Raji (cell line): ENCODE data around the gene TSC2.
A peak's percentile ranks its signal among the peaks of the same experiment; 100 is the strongest.

Source experiments
- POLR2A ChIP-seq: IDR thresholded peaks from 2 replicates; pipeline ENCODE4 v1.6.1; 2011; ENCODE audit warnings: low read depth, low read length, control low read depth; ENCODE audit not compliant: insufficient read depth

TSC2 gene

DNA sequence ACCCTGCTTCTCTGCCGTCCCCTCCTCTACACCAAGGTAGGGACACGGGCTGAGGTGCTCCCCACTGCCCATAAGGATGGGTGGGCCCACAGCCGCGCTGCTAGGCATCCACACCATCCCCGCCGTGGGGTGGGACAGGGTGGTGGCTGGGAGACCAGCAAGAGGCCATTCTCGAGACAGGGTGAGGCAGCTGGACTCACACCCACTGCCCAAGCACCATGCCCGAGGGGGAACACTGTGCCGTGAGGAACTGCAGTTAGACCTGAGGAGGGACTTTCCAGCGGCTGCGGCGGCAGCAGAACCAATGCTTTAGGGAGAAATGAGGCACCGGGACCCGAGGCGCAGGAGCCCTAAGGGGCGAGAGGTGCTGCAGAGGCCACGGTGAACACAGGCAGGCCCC is 74.6 kb downstream of the TSC2 start:
- no peak for TF ChIP-seq POLR2A

DNA sequence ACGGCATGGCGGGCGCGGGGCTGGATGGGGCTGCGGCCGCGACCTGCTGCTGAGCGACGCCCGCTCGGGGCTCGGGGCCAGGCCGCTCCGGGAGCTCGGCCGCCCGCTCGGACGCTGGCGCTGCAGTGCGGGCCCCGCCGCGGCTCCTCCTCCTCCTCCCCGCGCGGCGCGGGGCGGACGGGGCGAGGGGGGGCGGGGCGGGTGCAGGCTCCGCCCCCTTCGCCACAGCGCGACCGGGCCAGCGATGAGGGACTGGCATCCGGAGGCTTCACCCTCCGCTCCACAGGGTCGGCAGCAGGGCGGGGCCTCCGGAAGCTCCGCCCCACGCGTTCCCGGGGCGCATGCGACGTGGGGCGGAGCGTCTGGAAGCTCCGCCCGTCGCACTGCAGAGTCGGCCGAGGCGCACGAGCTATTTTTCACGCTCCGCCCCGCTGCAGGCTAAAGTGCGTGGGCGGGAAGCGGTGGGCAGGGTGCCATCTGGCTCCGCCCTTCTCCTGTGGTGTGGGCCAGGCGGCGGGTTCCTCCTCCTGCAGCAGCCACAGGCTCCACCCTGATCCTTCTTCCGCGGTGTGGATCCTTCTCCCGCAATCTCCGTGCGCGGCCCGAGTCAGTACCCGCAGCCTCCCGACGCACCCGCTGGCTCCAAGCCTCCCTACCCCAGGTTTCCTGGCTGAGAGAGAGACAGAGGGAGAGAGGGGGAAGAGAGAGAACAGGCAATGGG is 88.1 kb downstream of the TSC2 start, which contains the start of gene PKD1:
Gene PKD1, minus strand, starts transcription at position 129 of the 721 bp plus-strand sequence. CDS start 209 bp downstream, outside the sequence.
- TF ChIP-seq POLR2A = peak; percentile 48
